Tibial nerve (tissue), 4 donors: Measurements from ENCODE around the gene NKD1. TPM values are rescaled to one million over a fixed set of nuclear protein-coding genes. Genes with fewer than 3 reads are reported as not detected.
"Not testable (repeated sequence)": the region's sequence is repeated elsewhere in the genome, so short reads cannot be mapped to it uniquely, and the experiment has no call there.

Experiments used
- DNase-seq, 2 donors: peaks; one replicate each; pipeline ENCODE4 v3.0.0-alpha.2; 2019; ENCODE audit warnings: low spot score in 2 of 2
- H3K27ac ChIP-seq, 4 donors: fragments of 200-600 bp; sonication (generic) in 3 of 4; one replicate each; pipeline ENCODE4 v1.5.1; 2017 to 2019; ENCODE audit warnings: mild to moderate bottlenecking in 1 of 4
- H3K27me3 ChIP-seq, 2 donors: fragments of 200-600 bp; sonication (generic) in 1 of 2; one replicate each; pipeline versions ENCODE4 v1.5.1 to v1.6.0; 2017 to 2019
- H3K36me3 ChIP-seq, 3 donors: fragments of 200-600 bp; sonication (generic); one replicate each; pipeline ENCODE4 v1.5.1; 2018 to 2019
- H3K4me1 ChIP-seq, 4 donors: fragments of 200-600 bp; sonication (generic) in 3 of 4; one replicate each; pipeline ENCODE4 v1.5.1; 2017 to 2019
- H3K4me3 ChIP-seq, 4 donors: fragments of 200-600 bp; sonication (generic) in 3 of 4; one replicate each; pipeline ENCODE4 v1.5.1; 2017 to 2019; ENCODE audit warnings: mild to moderate bottlenecking in 1 of 4, moderate library complexity in 1 of 4
- H3K9me3 ChIP-seq, 4 donors: fragments of 200-600 bp; sonication (generic) in 3 of 4; one replicate each; pipeline ENCODE4 v1.5.1; 2017 to 2019
- CTCF ChIP-seq, 5 experiments: fragments of 200-600 bp in 3 of 5; fragments of 450-650 bp in 2 of 5; sonication (generic) in 3 of 5; IDR thresholded peaks; one replicate each; pipeline ENCODE4 v1.5.1; 2016 to 2019; ENCODE audit warnings: antibody characterized with exemption in 5 of 5, mild to moderate bottlenecking in 3 of 5, moderate library complexity in 2 of 5
- EP300 ChIP-seq, 2 donors: sonication (generic); formaldehyde crosslinking; IDR thresholded peaks; one replicate each; pipeline ENCODE4 v1.6.1; 2017; ENCODE audit warnings: antibody characterized with exemption in 2 of 2, mild to moderate bottlenecking in 1 of 2
- POLR2A ChIP-seq, 2 donors: fragments of 450-650 bp; IDR thresholded peaks; one replicate each; pipeline ENCODE4 v1.6.1; 2017; ENCODE audit warnings: antibody characterized with exemption in 2 of 2, mild to moderate bottlenecking in 2 of 2, moderate library complexity in 2 of 2
- WGBS, 2 donors: methylation state at CpG; one replicate each; pipeline ENCODE4 v1.1.5; 2018; 5-methylcytosine and 5-hydroxymethylcytosine counted together
- total RNA-seq, 4 donors: library from RNA; depleted of rRNA; stranded (reverse); fragments of >200 nt; gene quantifications; one replicate each; pipeline ENCODE4 v1.1.0, GENCODE V29; 2016

Gene NKD1
- total RNA-seq, 4 donors from 2014 or later: 20.1 to 92.4 (median 43.1) TPM

DNA sequence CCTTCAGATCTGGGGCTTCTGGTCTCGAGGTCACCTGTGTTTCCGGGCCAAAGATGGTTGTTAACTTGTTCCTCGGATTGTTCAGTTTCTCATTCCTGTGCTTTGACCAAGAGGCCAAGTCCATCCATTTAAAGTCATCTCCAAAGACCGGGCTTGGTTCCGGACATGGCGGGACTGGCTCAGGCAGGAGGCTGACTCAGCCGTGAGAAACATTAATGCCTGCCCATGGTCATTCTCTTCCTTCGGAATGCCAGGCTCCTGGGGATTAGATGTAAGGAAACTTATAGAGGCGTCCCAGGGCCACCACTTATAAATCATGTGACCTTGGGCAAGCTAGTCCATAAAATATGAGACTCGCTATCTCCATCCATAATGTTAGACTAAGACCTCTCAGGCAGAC, 13.6 kb upstream of the NKD1 start:
- Histone ChIP-seq H3K9me3 (peaks cover 0 to 13% (median 0%) of the 10 kb centered on the region in 4 donors), H3K4me3 (no peak overlapping the region), H3K36me3 (no peaks in the 10 kb centered on the region), H3K4me1 (no peaks in the 10 kb centered on the region), H3K27ac (no peak overlapping the region), H3K27me3 (no peaks in the 10 kb centered on the region)
- DNase-seq: no peak
- no peak for TF ChIP-seq POLR2A (IDR thresholded peaks at IDR 0.05)
- TF ChIP-seq CTCF (IDR thresholded peaks at IDR 0.05): no peak
- no peak for TF ChIP-seq EP300 (IDR thresholded peaks at IDR 0.05)
- WGBS, 2 donors: 86 to 87% methylated on average over 10 of the region's 10 CpGs

DNA sequence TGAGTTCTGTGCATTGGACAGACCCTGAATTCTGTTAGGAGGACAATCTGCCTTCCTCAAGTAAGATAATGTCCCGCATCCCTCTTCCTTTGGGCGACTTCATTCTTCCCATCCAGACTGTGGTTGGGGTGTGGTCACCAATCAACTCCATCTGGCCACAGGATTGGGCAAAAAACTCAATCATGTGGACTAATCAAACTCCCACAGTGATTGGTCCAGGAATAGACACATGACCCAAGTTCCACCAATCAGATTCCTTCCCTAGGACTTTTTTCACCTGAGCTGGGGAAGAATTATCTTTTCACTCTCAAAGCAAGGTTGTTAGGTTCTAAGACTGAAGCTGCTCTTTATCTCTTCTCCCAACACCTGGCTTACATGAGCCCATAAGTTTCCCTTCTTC, 13.2 kb upstream of the NKD1 start:
- Histone ChIP-seq H3K9me3 (peaks cover 0 to 9% (median 0%) of the 10 kb centered on the region in 4 donors), H3K27ac (no peak overlapping the region), H3K4me3 (no peak overlapping the region), H3K4me1 (no peaks in the 10 kb centered on the region), H3K36me3 (no peaks in the 10 kb centered on the region), H3K27me3 (no peaks in the 10 kb centered on the region)
- TF ChIP-seq EP300 (IDR thresholded peaks at IDR 0.05) (no peak), POLR2A (IDR thresholded peaks at IDR 0.05) (no peak), CTCF (IDR thresholded peaks at IDR 0.05) (no peak)
- no peak for DNase-seq
- WGBS, 2 donors: 86 to 97% methylated on average over 2 of the region's 2 CpGs

DNA sequence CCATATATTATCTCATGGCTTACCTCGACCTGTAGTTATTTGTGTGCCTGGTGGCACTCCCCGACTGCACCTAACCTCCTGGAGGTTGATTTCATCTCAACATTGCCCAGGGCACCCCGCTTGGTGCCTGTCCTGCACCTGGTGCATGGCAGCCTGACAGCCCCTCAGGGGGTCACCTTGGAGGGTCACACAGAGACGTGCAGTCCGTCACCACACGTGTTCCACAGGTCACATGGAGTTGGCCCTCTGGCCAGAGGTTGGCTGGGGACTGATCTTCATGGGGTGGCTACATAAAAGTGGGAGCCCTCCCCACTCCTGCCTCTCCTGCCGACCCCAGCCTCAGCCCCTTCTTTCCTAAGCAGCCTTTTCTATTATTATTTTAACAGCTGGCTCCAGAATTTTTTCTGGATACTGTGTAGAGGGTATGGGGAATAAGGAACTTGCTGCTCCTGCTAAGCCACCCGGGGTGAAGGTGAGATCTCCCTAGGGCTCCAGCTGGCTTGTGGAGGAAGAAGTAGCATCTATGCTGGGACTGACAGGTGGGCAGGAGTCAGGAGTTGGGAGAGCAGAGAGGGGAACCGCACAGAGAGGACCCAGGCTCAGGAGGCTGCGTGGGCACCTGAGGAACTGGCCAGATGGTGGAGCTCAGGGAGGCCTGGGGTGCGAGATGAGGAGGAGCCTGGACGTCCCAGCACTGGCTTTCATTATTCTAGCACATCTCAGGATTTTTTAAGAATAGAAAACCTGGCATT, 12.5 kb upstream of the NKD1 start:
- no peak for TF ChIP-seq CTCF (IDR thresholded peaks at IDR 0.05)
- no peak for TF ChIP-seq EP300 (IDR thresholded peaks at IDR 0.05)
- TF ChIP-seq POLR2A (IDR thresholded peaks at IDR 0.05): no peak
- Histone ChIP-seq H3K4me3 (no peak overlapping the region), H3K27ac (no peak overlapping the region), H3K4me1 (no peaks in the 10 kb centered on the region), H3K36me3 (no peaks in the 10 kb centered on the region), H3K9me3 (peaks cover 0 to 2% (median 0%) of the 10 kb centered on the region in 4 donors), H3K27me3 (no peaks in the 10 kb centered on the region)
- DNase-seq: no peak
- 84% methylated on average over 12 of the region's 12 CpGs for WGBS, 2 donors

DNA sequence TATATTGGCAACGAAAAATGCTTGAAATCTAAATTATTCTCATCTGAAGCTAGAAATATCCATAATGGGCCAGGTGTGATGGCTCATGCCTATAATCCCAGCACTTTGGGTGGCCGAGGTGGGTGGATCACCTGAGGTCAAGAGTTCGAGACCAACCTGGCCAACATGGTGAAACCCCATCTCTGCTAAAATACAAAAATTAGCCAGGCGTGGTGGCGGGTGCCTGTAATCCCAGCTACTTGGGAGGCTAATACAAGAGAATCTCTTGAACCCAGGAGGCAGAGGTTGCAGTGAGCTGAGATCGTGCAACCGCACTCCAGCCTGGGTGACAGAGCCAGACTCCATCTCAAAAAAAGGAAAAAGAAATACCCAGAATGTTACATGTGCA, 11.9 kb upstream of the NKD1 start:
- WGBS, 2 donors: 89 to 90% methylated on average over 7 of the region's 7 CpGs
- not testable (repeated sequence) for DNase-seq, H3K36me3 ChIP-seq, H3K4me1 ChIP-seq, H3K9me3 ChIP-seq, H3K4me3 ChIP-seq, H3K27ac ChIP-seq, H3K27me3 ChIP-seq

DNA sequence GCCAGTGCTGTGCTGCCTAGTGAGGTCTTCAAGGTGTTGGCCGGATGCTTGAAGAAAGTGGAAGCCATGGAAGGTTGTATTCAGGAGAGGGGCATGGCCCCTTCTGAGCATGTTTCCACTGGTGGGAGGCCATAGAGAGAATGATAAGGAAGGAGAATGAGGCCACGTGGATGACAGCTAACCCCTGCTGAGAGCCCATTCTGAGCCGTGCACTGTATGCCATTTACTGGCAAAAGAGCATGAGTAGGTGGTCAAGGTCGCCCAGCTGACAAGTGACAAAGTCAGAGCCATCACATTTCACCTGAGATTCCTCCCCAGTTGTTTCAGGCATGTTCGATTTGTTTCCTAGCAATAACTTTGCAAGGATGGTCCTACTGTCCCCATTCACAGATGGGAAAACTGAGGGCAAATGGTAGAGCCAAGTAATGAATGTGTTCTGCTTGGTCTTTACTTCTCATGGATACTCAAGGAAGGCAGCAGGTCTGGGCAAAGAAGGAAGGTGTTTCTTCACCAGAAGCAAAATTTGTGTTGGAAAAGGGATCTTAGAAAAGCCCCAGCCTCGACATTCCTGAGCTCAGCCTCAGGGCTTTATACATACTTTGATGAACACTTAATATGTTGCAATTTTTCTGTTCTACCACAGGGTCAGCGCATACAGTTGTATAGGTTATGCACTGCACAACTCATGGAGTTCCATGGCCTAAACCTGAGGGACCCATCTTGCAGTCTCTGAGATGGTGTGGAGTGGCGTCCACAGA, 10.5 kb upstream of the NKD1 start:
- no peaks in the 10 kb centered on the region for H3K27me3 ChIP-seq
- H3K4me1 ChIP-seq: no peaks in the 10 kb centered on the region
- no peak overlapping the region for H3K4me3 ChIP-seq
- no peak for DNase-seq
- H3K27ac ChIP-seq: no peak overlapping the region
- no peaks in the 10 kb centered on the region for H3K36me3 ChIP-seq
- 85 to 87% methylated on average over 8 of the region's 8 CpGs for WGBS, 2 donors
- no peak for TF ChIP-seq POLR2A (IDR thresholded peaks at IDR 0.05)
- TF ChIP-seq EP300 (IDR thresholded peaks at IDR 0.05): no peak
- TF ChIP-seq CTCF (IDR thresholded peaks at IDR 0.05): no peak
- H3K9me3 ChIP-seq: no peaks in the 10 kb centered on the region
